SK-N-SH (cell line): ENCODE measurements around the gene PDGFC. TPM values are rescaled to one million over a fixed set of nuclear protein-coding genes. Genes with fewer than 3 reads are reported as not detected.

Experiments used
- CTCF ChIA-PET: fragments of 300-600, 350-600 bp; formaldehyde crosslinking; extraction: SDS; loops from one replicate; lab custom pipeline; 2021; lab: Yijun Ruan, JAX
- POLR2A ChIA-PET: fragments of 350-600 bp; sonication (Branson Sonifier 250); formaldehyde crosslinking; extraction: SDS; loops from one replicate; lab custom pipeline; 2020; ENCODE audit warnings: antibody characterized with exemption, inconsistent platforms; lab: Yijun Ruan, JAX
- DNase-seq: peaks from one replicate; pipeline ENCODE4 v3.0.0; 2012
- H2AFZ ChIP-seq: fragments of 200-600 bp; sonication (generic); 2 replicates; pipeline ENCODE4 v1.8.1; 2016; ENCODE audit warnings: antibody characterized with exemption, mild to moderate bottlenecking, low read depth
- H3F3A ChIP-seq: fragments of 200-600 bp; sonication (generic); replicated peaks from 2 replicates; pipeline ENCODE3; 2016; ENCODE audit warnings: antibody characterized with exemption, mild to moderate bottlenecking; ENCODE audit not compliant: insufficient read depth
- H3K27ac ChIP-seq, 2 experiments: fragments of 200-500 bp in 1 of 2; fragments of 200-600 bp in 1 of 2; sonication (Bioruptor generic) in 1 of 2; sonication (generic), shearing (Covaris generic) in 1 of 2; 2 replicates each; pipeline versions ENCODE4 v1.5.1 to v1.6.1; 2014 to 2016; ENCODE audit warnings: low read depth in 2 of 2, inconsistent platforms in 1 of 2, low read length in 1 of 2, mild to moderate bottlenecking in 1 of 2, mixed read lengths in 1 of 2
- H3K27me3 ChIP-seq: fragments of 200-600 bp; sonication (generic), shearing (Covaris generic); 2 replicates; pipeline ENCODE4 v1.6.1; 2016; ENCODE audit warnings: mixed run types; ENCODE audit not compliant: insufficient read depth
- H3K36me3 ChIP-seq, 2 experiments: fragments of 200-500 bp in 1 of 2; fragments of 200-600 bp in 1 of 2; sonication (Bioruptor generic) in 1 of 2; sonication (generic) in 1 of 2; replicated peaks in 1 of 2; 2 replicates each; pipeline versions ENCODE3 to v1.5.1; 2014 to 2016; ENCODE audit warnings: low read length in 1 of 2, mild to moderate bottlenecking in 1 of 2; ENCODE audit not compliant: insufficient read depth in 2 of 2, control insufficient read depth in 1 of 2
- H3K4me1 ChIP-seq, 2 experiments: fragments of 200-500 bp in 1 of 2; fragments of 200-600 bp in 1 of 2; sonication (Bioruptor generic) in 1 of 2; sonication (generic), shearing (Covaris generic) in 1 of 2; 2 replicates each; pipeline versions ENCODE4 v1.5.1 to v1.6.1; 2014 to 2016; ENCODE audit warnings: low read depth in 1 of 2, low read length in 1 of 2, mixed run types in 1 of 2; ENCODE audit not compliant: insufficient read depth in 2 of 2, control insufficient read depth in 1 of 2
- H3K4me2 ChIP-seq: fragments of 200-600 bp; sonication (generic), shearing (Covaris generic); 2 replicates; pipeline ENCODE4 v1.6.1; 2017; ENCODE audit warnings: mixed run types
- H3K4me3 ChIP-seq, 2 experiments: fragments of 200-500 bp in 1 of 2; fragments of 200-600 bp in 1 of 2; sonication (Bioruptor generic) in 1 of 2; sonication (generic), shearing (Covaris generic) in 1 of 2; 2 replicates each; pipeline versions ENCODE4 v1.5.1 to v1.8.1; 2014 to 2016; ENCODE audit warnings: low read depth in 2 of 2, inconsistent platforms in 1 of 2, low read length in 1 of 2, mild to moderate bottlenecking in 1 of 2, mixed read lengths in 1 of 2, moderate library complexity in 1 of 2
- H3K79me2 ChIP-seq: fragments of 200-600 bp; sonication (generic); 2 replicates; pipeline ENCODE4 v1.8.1; 2017; ENCODE audit warnings: mild to moderate bottlenecking; ENCODE audit not compliant: insufficient read depth
- H3K9ac ChIP-seq: fragments of 200-600 bp; sonication (generic); 2 replicates; pipeline ENCODE4 v1.6.1; 2017; ENCODE audit warnings: mixed run types
- H3K9me2 ChIP-seq: fragments of 200-600 bp; sonication (generic); 2 replicates; pipeline ENCODE4 v1.6.1; 2017; ENCODE audit warnings: mixed run types
- H3K9me3 ChIP-seq: fragments of 200-600 bp; sonication (generic); 2 replicates; pipeline ENCODE4 v1.6.1; 2017; ENCODE audit warnings: mixed run types, mild to moderate bottlenecking, moderate library complexity
- H4K20me1 ChIP-seq: fragments of 200-600 bp; sonication (generic); 2 replicates; pipeline ENCODE4 v1.6.1; 2017; ENCODE audit warnings: mild to moderate bottlenecking, mixed run types; ENCODE audit not compliant: insufficient read depth
- EP300 ChIP-seq, 2 experiments: IDR thresholded peaks; 2 replicates each; pipeline versions ENCODE4 v1.4.0 to v1.6.1; 2012; ENCODE audit warnings: borderline replicate concordance in 1 of 2, low read depth in 1 of 2, low read length in 1 of 2
- EZH2phosphoT487 ChIP-seq: fragments of 200-600 bp; sonication (generic); IDR thresholded peaks from 2 replicates; pipeline ENCODE4 v1.6.1; 2017; ENCODE audit warnings: low read depth, mixed run types, mild to moderate bottlenecking, antibody characterized with exemption, moderate library complexity, borderline replicate concordance
- FOSL2 ChIP-seq: IDR thresholded peaks from 2 replicates; pipeline ENCODE4 v1.4.0; 2012; ENCODE audit warnings: low read depth, mild to moderate bottlenecking, moderate library complexity, borderline replicate concordance
- FOXJ3 ChIP-seq: sonication (generic); formaldehyde crosslinking; IDR thresholded peaks from 2 replicates; pipeline ENCODE4 v1.5.1; 2020; ENCODE audit warnings: mild to moderate bottlenecking, missing genetic modification reagents
- GABPA ChIP-seq: IDR thresholded peaks from 2 replicates; pipeline ENCODE4 v1.4.0; 2012; ENCODE audit warnings: low read depth, mild to moderate bottlenecking
- JUND ChIP-seq: IDR thresholded peaks from 2 replicates; pipeline ENCODE4 v1.4.0; 2012
- MEF2A ChIP-seq: IDR thresholded peaks from 2 replicates; pipeline ENCODE4 v1.4.0; 2012; ENCODE audit warnings: low read depth, borderline replicate concordance
- MXI1 ChIP-seq: IDR thresholded peaks from 2 replicates; pipeline ENCODE4 v1.6.1; 2012; ENCODE audit warnings: mild to moderate bottlenecking, low read depth, low read length, improper control_type of control experiment
- NFIC ChIP-seq: IDR thresholded peaks from 2 replicates; pipeline ENCODE4 v1.4.0; 2012; ENCODE audit warnings: borderline replicate concordance
- PBX3 ChIP-seq: IDR thresholded peaks from 2 replicates; pipeline ENCODE4; 2012
- POLR2AphosphoS5 ChIP-seq: IDR thresholded peaks from 2 replicates; pipeline ENCODE4 v1.6.1; 2012; ENCODE audit warnings: low read depth, low read length
- RCOR1 ChIP-seq: fragments of 150-350 bp; IDR thresholded peaks from 2 replicates; pipeline ENCODE4 v1.6.1; 2017; ENCODE audit warnings: antibody characterized with exemption, low read length
- RXRA ChIP-seq: IDR thresholded peaks from 2 replicates; pipeline ENCODE4 v1.4.0; 2012; ENCODE audit warnings: low read depth, mild to moderate bottlenecking, borderline replicate concordance
- SIN3A ChIP-seq: IDR thresholded peaks from 2 replicates; pipeline ENCODE4 v1.6.1; 2012; ENCODE audit warnings: low read depth, mild to moderate bottlenecking, low read length, moderate library complexity, borderline replicate concordance
- TCF12 ChIP-seq: IDR thresholded peaks from 2 replicates; pipeline ENCODE4 v1.4.0; 2012
- TEAD4 ChIP-seq: IDR thresholded peaks from 2 replicates; pipeline ENCODE4 v1.4.0; 2012; ENCODE audit warnings: mild to moderate bottlenecking, borderline replicate concordance; ENCODE audit not compliant: insufficient read depth
- ZBTB33 ChIP-seq: IDR thresholded peaks from 2 replicates; pipeline ENCODE4 v1.4.0; 2012; ENCODE audit warnings: low read depth, borderline replicate concordance
- WGBS: methylation state at CpG from one replicate; pipeline ENCODE4 v1.1.6; 2017; ENCODE audit warnings: low lambda C conversion rate; 5-methylcytosine and 5-hydroxymethylcytosine counted together
- polyA plus RNA-seq, 3 experiments: library from polyadenylated mRNA; depleted of rRNA; stranded (reverse); fragments of >200 nt; gene quantifications; 2 replicates each; pipeline ENCODE4 v1.2.3, GENCODE V29; 2012
- TF ChIP-seq, protein P1 (sequence below): IDR thresholded peaks from 2 replicates; pipeline ENCODE4 v1.4.0; 2012; ENCODE audit warnings: low read depth

The PDGFC gene
- polyA plus RNA-seq, 1 of the 3 experiments (the other 2 are of a cell fraction), result 29.8 TPM

DNA sequence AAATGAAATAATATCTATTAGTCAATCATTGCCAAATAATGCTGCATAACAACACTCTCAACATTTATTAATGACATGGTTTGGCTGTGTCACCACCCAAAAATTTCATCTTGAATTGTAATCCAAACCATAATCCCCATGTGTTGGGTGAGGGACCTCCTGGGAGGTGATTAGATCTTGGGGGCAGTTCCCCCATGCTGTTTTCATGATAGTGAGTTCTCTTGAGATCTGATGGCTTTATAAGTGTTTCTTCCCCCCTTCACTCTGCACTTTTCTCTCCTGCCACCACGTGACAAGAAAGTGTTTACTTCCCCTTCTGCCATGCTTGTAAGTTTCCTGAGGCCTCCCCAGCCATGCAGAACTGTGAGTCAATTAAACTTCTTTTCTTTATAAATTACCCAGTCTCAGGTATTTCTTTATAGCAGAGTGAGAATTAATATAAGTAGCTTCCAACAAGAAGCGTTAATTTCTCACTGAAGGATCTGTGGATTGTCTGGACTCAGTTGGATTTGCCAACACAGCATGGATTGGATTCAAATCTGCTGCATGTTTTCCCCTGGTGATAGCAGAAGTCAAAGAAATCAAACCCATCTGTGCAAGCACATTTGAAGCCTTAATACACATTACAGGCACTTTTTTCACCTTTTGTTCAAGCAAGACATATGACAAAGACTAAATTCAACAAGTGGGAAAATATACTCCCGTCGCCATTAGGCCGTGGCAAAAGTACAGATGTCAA is 216.6 kb downstream of the PDGFC start:
- no peaks in the 10 kb centered on the region for H3K9me3 ChIP-seq
- DNase-seq, result no peak
- 68% methylated on average over 5 of the region's 5 CpGs for WGBS
- peaks cover 19% of the 10 kb centered on the region for H3F3A ChIP-seq
- no peak overlapping the region for H3K27ac ChIP-seq
- no peaks in the 10 kb centered on the region for H4K20me1 ChIP-seq
- no peaks in the 10 kb centered on the region for H3K9me2 ChIP-seq
- H3K27me3 ChIP-seq, result no peaks in the 10 kb centered on the region
- H2AFZ ChIP-seq, result no peak overlapping the region
- ChIA-PET POLR2A (no interaction called here), CTCF (no interaction called here)
- peaks cover 0 to 3% of the 10 kb centered on the region in 2 experiments for H3K36me3 ChIP-seq
- H3K4me1 ChIP-seq, result peaks cover 0 to 12% of the 10 kb centered on the region in 2 experiments; a peak in 2 of 4 replicates
- H3K4me3 ChIP-seq, result no peak overlapping the region
- TF ChIP-seq FOXJ3 (CRISPR knock-in tag), result no peak
- no peak for TF ChIP-seq NFIC
- peak; percentile 14 to 37; a peak in 1 of 4 replicates for TF ChIP-seq EP300 (IDR thresholded peaks at IDR 0.05; ENCODE audit: borderline replicate concordance in 1 of 2, low read depth in 1 of 2, low read length in 1 of 2)
- TF ChIP-seq POLR2AphosphoS5, result no peak
- TF ChIP-seq PBX3, result peak; percentile 39
- TF ChIP-seq TCF12, result 0 out of 2 replicates have a peak, but pooled peaks have one; percentile 13
- TF ChIP-seq FOSL2, result 0 out of 2 replicates have a peak, but pooled peaks have one; percentile 9
- no peaks in the 10 kb centered on the region for H3K79me2 ChIP-seq
- no peak overlapping the region for H3K9ac ChIP-seq
- H3K4me2 ChIP-seq, result no peak overlapping the region

GRCh38 chr4:156751486-156751885 is 220.1 kb downstream of the PDGFC start:
- Histone ChIP-seq H3K27ac (peak overlapping the region; percentile 49 to 72; a peak in 3 of 4 replicates), H3K4me1 (peaks cover 0 to 12% of the 10 kb centered on the region in 2 experiments; a peak in 2 of 4 replicates), H3K9ac (no peak overlapping the region), H3K9me3 (no peaks in the 10 kb centered on the region), H3K4me2 (no peak overlapping the region)
- CTCF ChIA-PET, result interaction anchor here (1.0 kb wide), 1 partner anchor 11 kb away, joined by 3 read pairs; no protein-coding TSS in a partner anchor
- TF ChIP-seq MEF2A (peak; percentile 59; the same call in 1 of the 2 replicates), PBX3 (peak; percentile 94), POLR2AphosphoS5 (peak; percentile 26; the same call in 1 of the 2 replicates), TCF12 (peak; percentile 86), EP300 (IDR thresholded peaks at IDR 0.05; ENCODE audit: borderline replicate concordance in 1 of 2, low read depth in 1 of 2, low read length in 1 of 2) (peak; percentile 75 to 93), SIN3A (no peak), RXRA (0 out of 2 replicates have a peak, but pooled peaks have one; percentile 14), GABPA (no peak), FOSL2 (peak; percentile 50; the same call in 1 of the 2 replicates), MXI1 (no peak), JUND (peak; percentile 81), RCOR1 (no peak), ZBTB33 (0 out of 2 replicates have a peak, but pooled peaks have one; percentile 31), EZH2phosphoT487 (no peak), TEAD4 (peak; percentile 58; the same call in 1 of the 2 replicates)
- TF ChIP-seq, protein P1, sequence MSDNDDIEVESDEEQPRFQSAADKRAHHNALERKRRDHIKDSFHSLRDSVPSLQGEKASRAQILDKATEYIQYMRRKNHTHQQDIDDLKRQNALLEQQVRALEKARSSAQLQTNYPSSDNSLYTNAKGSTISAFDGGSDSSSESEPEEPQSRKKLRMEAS, result peak; percentile 35; the same call in 1 of the 2 replicates
- TF ChIP-seq, all 33 proteins: peak for 11
- no peak overlapping the region for H3K4me3 ChIP-seq
- no peak overlapping the region for H2AFZ ChIP-seq
- no peak for DNase-seq
- no peaks in the 10 kb centered on the region for H3K36me3 ChIP-seq
- no peaks in the 10 kb centered on the region for H3K9me2 ChIP-seq
- H3K27me3 ChIP-seq, result no peaks in the 10 kb centered on the region
- H4K20me1 ChIP-seq, result no peaks in the 10 kb centered on the region
- POLR2A ChIA-PET, result no interaction called here
- peaks cover 19% of the 10 kb centered on the region for H3F3A ChIP-seq
- H3K79me2 ChIP-seq, result no peaks in the 10 kb centered on the region
- 3% methylated on average over 1 of the region's 1 CpG for WGBS
